ENCODE data around the gene AACS. TPM values are rescaled to one million over a fixed set of nuclear protein-coding genes. Genes with fewer than 3 reads are reported as not detected.

The AACS gene
- total and polyA plus RNA-seq, 2 donors (not counting 1 experiment from before 2014, with no cell fraction given) = 6.1 to 20.8 TPM

DNA sequence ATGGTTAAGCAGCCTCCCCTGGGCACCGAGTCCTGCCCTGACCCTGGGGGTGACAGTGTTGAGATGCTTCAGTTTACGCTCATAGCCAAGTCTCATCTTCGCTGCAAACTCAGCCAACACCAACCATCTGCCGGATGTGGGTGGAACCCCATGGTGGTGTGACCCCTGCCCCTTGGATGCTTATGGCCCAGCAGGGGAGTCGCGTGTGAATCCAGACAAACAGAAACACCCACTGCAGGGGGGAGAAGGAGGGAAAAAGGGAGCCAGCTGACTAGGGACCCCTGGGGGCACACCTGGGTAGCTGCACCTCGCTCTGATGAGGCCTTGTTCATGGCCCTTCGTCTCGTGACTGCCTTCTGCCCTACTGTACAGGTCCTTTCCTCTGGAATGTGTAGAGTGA, 23.8 kb downstream of the AACS start:
- Histone ChIP-seq H3K4me3 (ENCODE audit: control extremely low read depth in 1 of 5, extremely low read depth in 1 of 5, insufficient read depth in 1 of 5, low read depth in 2 of 5, low read length in 4 of 5) (no peak overlapping the region), H3K9ac (ENCODE audit: low read length) (no peak overlapping the region), H3K36me3 (replicated peaks in 1 of 2; ENCODE audit: control extremely low read depth in 1 of 2, control insufficient read depth in 1 of 2, extremely low read depth in 1 of 2, insufficient read depth in 2 of 2, low read length in 1 of 2) (peaks cover 0 to 4% of the 10 kb centered on the region in 2 experiments), H3K79me2 (ENCODE audit: control insufficient read depth, insufficient read depth, low read length) (no peaks in the 10 kb centered on the region), H3K9me3 (ENCODE audit: control extremely low read depth in 1 of 3, control insufficient read depth in 2 of 3, insufficient read depth in 1 of 3, low read length in 2 of 3) (no peaks in the 10 kb centered on the region), H3K4me1 (ENCODE audit: control insufficient read depth in 2 of 2, insufficient read depth in 2 of 2, low read length in 2 of 2) (no peaks in the 10 kb centered on the region), H3K4me2 (replicated peaks; ENCODE audit: low read depth, low read length, poor library complexity, severe bottlenecking) (no peak overlapping the region), H3K27me3 (replicated peaks in 1 of 4; ENCODE audit: control extremely low read depth in 1 of 4, control insufficient read depth in 3 of 4, insufficient read depth in 4 of 4, low read length in 3 of 4) (no peaks in the 10 kb centered on the region), H4K20me1 (ENCODE audit: control insufficient read depth, insufficient read depth, low read length, poor library complexity, severe bottlenecking) (no peaks in the 10 kb centered on the region), H3K27ac (ENCODE audit: low read length in 2 of 2) (no peak overlapping the region), H2AFZ (ENCODE audit: insufficient read depth, low read depth, low read length, poor library complexity, severe bottlenecking) (no peak overlapping the region)
- H3K27me3 Mint-ChIP-seq = no peaks in the 10 kb centered on the region
- ATAC-seq (ENCODE audit: low read depth) (no peak), DNase-seq (no peak)
- whole genome bisulfite sequencing (ENCODE audit: insufficient coverage) = 100% methylated on average over 6 of the region's 9 CpGs
- H3K4me1 Mint-ChIP-seq = no peaks in the 10 kb centered on the region
- no peaks in the 10 kb centered on the region for H3K9me3 Mint-ChIP-seq (ENCODE audit: insufficient read depth)
- no peak overlapping the region for H3K27ac Mint-ChIP-seq
- ChIA-PET CTCF (no interaction called here), POLR2A (no interaction called here)
- intact Hi-C loops (cut with micrococcal nuclease) = no loop called here
- no peak for TF ChIP-seq EZH2 (IDR thresholded peaks at IDR 0.05; ENCODE audit: borderline replicate concordance, insufficient read depth, low read depth, low read length, poor library complexity, severe bottlenecking)
- TF ChIP-seq, protein P1, sequence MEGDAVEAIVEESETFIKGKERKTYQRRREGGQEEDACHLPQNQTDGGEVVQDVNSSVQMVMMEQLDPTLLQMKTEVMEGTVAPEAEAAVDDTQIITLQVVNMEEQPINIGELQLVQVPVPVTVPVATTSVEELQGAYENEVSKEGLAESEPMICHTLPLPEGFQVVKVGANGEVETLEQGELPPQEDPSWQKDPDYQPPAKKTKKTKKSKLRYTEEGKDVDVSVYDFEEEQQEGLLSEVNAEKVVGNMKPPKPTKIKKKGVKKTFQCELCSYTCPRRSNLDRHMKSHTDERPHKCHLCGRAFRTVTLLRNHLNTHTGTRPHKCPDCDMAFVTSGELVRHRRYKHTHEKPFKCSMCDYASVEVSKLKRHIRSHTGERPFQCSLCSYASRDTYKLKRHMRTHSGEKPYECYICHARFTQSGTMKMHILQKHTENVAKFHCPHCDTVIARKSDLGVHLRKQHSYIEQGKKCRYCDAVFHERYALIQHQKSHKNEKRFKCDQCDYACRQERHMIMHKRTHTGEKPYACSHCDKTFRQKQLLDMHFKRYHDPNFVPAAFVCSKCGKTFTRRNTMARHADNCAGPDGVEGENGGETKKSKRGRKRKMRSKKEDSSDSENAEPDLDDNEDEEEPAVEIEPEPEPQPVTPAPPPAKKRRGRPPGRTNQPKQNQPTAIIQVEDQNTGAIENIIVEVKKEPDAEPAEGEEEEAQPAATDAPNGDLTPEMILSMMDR (IDR thresholded peaks at IDR 0.05) = no peak
- no peak overlapping the region for H3K4me3 Mint-ChIP-seq

DNA sequence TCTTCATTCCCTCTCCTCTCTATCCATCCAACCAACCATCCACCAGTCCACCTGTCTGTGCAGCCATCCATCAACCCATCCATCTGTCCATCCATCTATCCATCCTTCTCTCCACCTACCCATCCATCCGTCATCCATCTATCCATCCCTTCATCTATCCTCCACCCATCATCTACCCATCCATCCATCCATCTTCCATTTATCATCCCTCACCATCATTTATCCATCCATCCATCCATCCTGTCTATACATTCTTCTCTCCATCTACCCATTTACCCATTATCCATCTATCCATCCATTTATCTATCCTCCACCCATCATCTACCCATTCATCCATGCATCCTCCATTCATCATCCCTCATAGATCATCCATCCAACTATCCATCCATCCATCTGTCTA, 24.4 kb downstream of the AACS start:
- intact Hi-C loops (cut with micrococcal nuclease) = no loop called here
- DNase-seq = no peak
- Histone ChIP-seq H3K36me3 (replicated peaks in 1 of 2; ENCODE audit: control extremely low read depth in 1 of 2, control insufficient read depth in 1 of 2, extremely low read depth in 1 of 2, insufficient read depth in 2 of 2, low read length in 1 of 2) (peaks cover 0 to 6% of the 10 kb centered on the region in 2 experiments), H3K4me1 (ENCODE audit: control insufficient read depth in 2 of 2, insufficient read depth in 2 of 2, low read length in 2 of 2) (no peaks in the 10 kb centered on the region), H3K4me2 (replicated peaks; ENCODE audit: low read depth, low read length, poor library complexity, severe bottlenecking) (no peak overlapping the region), H3K27me3 (replicated peaks in 1 of 4; ENCODE audit: control extremely low read depth in 1 of 4, control insufficient read depth in 3 of 4, insufficient read depth in 4 of 4, low read length in 3 of 4) (no peaks in the 10 kb centered on the region), H3K9ac (ENCODE audit: low read length) (no peak overlapping the region), H3K9me3 (ENCODE audit: control extremely low read depth in 1 of 3, control insufficient read depth in 2 of 3, insufficient read depth in 1 of 3, low read length in 2 of 3) (no peaks in the 10 kb centered on the region), H3K79me2 (ENCODE audit: control insufficient read depth, insufficient read depth, low read length) (no peaks in the 10 kb centered on the region), H4K20me1 (ENCODE audit: control insufficient read depth, insufficient read depth, low read length, poor library complexity, severe bottlenecking) (no peaks in the 10 kb centered on the region), H3K4me3 (ENCODE audit: control extremely low read depth in 1 of 5, extremely low read depth in 1 of 5, insufficient read depth in 1 of 5, low read depth in 2 of 5, low read length in 4 of 5) (no peak overlapping the region), H2AFZ (ENCODE audit: insufficient read depth, low read depth, low read length, poor library complexity, severe bottlenecking) (no peak overlapping the region), H3K27ac (ENCODE audit: low read length in 2 of 2) (no peak overlapping the region)
- ATAC-seq (ENCODE audit: low read depth) = no peak
- Mint-ChIP-seq H3K9me3 (ENCODE audit: insufficient read depth) (no peaks in the 10 kb centered on the region), H3K4me1 (no peaks in the 10 kb centered on the region), H3K27ac (no peak overlapping the region), H3K27me3 (no peaks in the 10 kb centered on the region), H3K4me3 (no peak overlapping the region)
- ChIA-PET CTCF (no interaction called here), POLR2A (no interaction called here)
- no peak for TF ChIP-seq EZH2 (IDR thresholded peaks at IDR 0.05; ENCODE audit: borderline replicate concordance, insufficient read depth, low read depth, low read length, poor library complexity, severe bottlenecking)
- TF ChIP-seq, protein P1 (IDR thresholded peaks at IDR 0.05) = no peak
- WGBS (ENCODE audit: insufficient coverage) = 96% methylated on average over 1 of the region's 1 CpG
